ENCODE data around the gene GHR. TPM values are rescaled to one million over a fixed set of nuclear protein-coding genes. Genes with fewer than 3 reads are reported as not detected.

The GHR gene
- total RNA-seq, 3 donors from 2014 or later (not counting 1 experiment from before 2014, with no cell fraction given) = not detected

DNA sequence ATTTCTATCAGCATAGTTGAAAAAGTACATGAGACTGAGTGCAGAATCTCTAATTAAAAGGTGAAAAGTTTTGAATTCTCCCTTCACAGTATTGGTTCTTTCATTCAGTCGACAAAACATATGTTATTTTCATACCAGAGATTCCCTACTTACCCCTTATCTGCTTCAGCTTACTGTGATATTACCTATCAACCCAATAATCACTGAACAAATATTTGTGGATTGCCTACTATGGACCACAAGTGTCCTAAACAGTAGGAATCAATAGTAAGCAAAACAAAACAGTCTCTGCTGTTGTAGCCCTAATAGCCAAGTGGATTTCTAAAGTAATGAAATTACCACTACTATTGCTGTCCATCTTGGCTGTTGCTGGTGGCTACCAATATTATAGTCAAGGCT is 344.9 kb downstream of the GHR start:
- DNase-seq (no peak), ATAC-seq (no peak)
- Mint-ChIP-seq H3K27ac (no peak overlapping the region), H3K4me1 (no peaks in the 10 kb centered on the region), H3K36me3 (no peaks in the 10 kb centered on the region), H3K4me3 (no peak overlapping the region), H3K27me3 (ENCODE audit: low read depth in 2 of 2) (peaks cover 4 to 5% of the 10 kb centered on the region in 2 donors), H3K9me3 (no peaks in the 10 kb centered on the region)
- Histone ChIP-seq H3K4me1 (ENCODE audit: control insufficient read depth, insufficient read depth, low read length) (no peaks in the 10 kb centered on the region), H3K9me3 (ENCODE audit: control insufficient read depth, insufficient read depth, low read length) (no peaks in the 10 kb centered on the region), H3K4me3 (ENCODE audit: low read length) (no peak overlapping the region), H3K27ac (ENCODE audit: low read length) (no peak overlapping the region), H3K27me3 (ENCODE audit: control insufficient read depth, insufficient read depth, low read length) (no peaks in the 10 kb centered on the region), H3K36me3 (ENCODE audit: control insufficient read depth, insufficient read depth, low read length) (no peaks in the 10 kb centered on the region)
- 63% methylated on average over 1 of the region's 1 CpG for WGBS (ENCODE audit: insufficient coverage)
- TF ChIP-seq, protein P1, sequence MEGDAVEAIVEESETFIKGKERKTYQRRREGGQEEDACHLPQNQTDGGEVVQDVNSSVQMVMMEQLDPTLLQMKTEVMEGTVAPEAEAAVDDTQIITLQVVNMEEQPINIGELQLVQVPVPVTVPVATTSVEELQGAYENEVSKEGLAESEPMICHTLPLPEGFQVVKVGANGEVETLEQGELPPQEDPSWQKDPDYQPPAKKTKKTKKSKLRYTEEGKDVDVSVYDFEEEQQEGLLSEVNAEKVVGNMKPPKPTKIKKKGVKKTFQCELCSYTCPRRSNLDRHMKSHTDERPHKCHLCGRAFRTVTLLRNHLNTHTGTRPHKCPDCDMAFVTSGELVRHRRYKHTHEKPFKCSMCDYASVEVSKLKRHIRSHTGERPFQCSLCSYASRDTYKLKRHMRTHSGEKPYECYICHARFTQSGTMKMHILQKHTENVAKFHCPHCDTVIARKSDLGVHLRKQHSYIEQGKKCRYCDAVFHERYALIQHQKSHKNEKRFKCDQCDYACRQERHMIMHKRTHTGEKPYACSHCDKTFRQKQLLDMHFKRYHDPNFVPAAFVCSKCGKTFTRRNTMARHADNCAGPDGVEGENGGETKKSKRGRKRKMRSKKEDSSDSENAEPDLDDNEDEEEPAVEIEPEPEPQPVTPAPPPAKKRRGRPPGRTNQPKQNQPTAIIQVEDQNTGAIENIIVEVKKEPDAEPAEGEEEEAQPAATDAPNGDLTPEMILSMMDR (IDR thresholded peaks at IDR 0.05) = no peak
- intact Hi-C loops (cut with micrococcal nuclease) = loop anchor here (5.0 kb wide), 1 partner anchor 761 kb away; no protein-coding TSS in a partner anchor

DNA sequence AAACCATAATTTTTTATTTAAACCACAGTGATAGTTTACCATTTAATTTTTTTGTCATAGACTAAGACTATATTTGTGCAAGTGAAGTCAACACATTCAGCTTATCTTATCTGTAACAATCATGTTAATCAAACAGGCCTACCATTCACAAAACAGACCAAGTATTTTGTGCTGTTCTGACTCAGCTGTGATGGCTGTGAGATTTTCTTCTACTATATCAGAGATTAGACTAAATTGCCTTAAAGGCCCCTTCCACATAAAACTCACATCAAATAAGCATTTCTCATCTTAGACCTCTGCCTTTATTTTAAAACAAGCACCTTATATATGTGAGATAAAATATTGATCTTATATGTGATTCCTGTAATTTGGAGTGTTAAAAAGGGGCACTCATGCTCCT is 346.8 kb downstream of the GHR start:
- ATAC-seq (no peak), DNase-seq (no peak)
- no peaks in the 10 kb centered on the region for H3K36me3 Mint-ChIP-seq
- no peaks in the 10 kb centered on the region for H3K9me3 ChIP-seq (ENCODE audit: control insufficient read depth, insufficient read depth, low read length)
- no peak overlapping the region for H3K27ac ChIP-seq (ENCODE audit: low read length)
- peaks cover 4 to 5% of the 10 kb centered on the region in 2 donors for H3K27me3 Mint-ChIP-seq (ENCODE audit: low read depth in 2 of 2)
- no peaks in the 10 kb centered on the region for H3K4me1 ChIP-seq (ENCODE audit: control insufficient read depth, insufficient read depth, low read length)
- no peak overlapping the region for H3K4me3 ChIP-seq (ENCODE audit: low read length)
- H3K27ac Mint-ChIP-seq = no peak overlapping the region
- H3K36me3 ChIP-seq (ENCODE audit: control insufficient read depth, insufficient read depth, low read length) = no peaks in the 10 kb centered on the region
- no peak overlapping the region for H3K4me3 Mint-ChIP-seq
- intact Hi-C loops (cut with micrococcal nuclease) = no loop called here
- H3K9me3 Mint-ChIP-seq = no peaks in the 10 kb centered on the region
- H3K27me3 ChIP-seq (ENCODE audit: control insufficient read depth, insufficient read depth, low read length) = no peaks in the 10 kb centered on the region
- TF ChIP-seq, protein P1 (IDR thresholded peaks at IDR 0.05) = no peak
- H3K4me1 Mint-ChIP-seq = no peaks in the 10 kb centered on the region
